NCI-H2107 treated with DMSO at 0.1 percent for 48 hours (cell line): ENCODE data around the gene WDR7.

Experiments used
- DNase-seq: peaks from one replicate; lab custom pipeline; 2025; ENCODE audit not compliant: unreplicated experiment; lab: John Stamatoyannopoulos, UW

Gene WDR7

DNA sequence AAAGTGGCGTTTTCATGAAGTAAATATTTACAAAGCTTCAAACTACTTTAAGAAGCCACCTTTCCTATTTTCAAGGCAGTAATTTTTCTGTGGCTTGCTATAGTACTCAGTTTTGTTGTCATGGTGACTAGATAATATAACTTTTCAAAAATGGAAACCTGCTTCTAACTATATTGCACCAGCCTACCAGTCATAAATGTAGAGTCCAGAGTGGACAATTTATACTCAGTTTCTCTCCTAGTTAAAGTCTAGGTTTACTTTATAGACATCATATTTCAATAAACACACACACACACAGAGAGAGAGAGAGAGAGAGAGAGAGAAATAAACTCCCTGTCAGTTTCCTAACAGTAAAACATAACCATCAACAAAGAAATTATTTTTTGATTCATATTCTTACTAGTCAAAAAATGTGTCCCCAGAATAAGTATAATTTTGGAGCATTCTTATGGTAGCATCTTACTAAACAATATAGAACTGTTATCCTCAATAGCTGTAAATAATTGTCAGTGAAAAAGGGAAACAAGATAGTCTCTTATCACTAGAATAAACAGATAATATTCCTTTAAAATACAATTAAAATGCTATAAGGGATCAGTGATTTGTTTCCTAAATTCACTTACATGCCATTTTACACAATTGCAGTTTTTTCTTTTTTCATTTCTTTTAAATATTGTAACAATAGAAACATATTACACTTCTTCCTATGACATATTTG lies 332.3 kb downstream of the WDR7 start:
- DNase-seq = no peak

DNA sequence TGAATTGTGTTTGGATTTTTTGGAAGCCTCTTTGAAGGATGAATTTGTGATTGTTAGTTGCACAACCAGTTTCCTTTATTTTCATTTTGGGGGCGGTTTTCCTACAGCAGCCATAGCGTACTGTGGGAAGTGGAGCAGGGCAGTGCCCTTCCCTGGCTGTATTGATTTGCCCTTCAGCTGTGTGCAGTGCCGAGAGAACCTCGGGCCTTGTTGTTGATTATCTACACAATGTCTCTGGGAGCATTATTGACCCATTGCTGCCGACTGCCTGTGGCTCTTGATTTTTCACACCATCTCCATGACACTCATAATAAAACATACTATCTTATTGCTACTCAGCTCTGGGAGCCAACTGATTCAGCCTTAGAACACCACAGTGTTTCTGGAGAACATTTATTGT lies 333.6 kb downstream of the WDR7 start:
- no peak for DNase-seq

- peak; percentile 78 for DNase-seq
Measured at GRCh38 chr18:56986829-56987228, 335.7 kb downstream of the WDR7 start.

GRCh38 chr18:56987236-56987635 lies 336.1 kb downstream of the WDR7 start:
- DNase-seq = no peak

- no peak for DNase-seq
Measured at GRCh38 chr18:56988022-56988421, 336.9 kb downstream of the WDR7 start.

DNA sequence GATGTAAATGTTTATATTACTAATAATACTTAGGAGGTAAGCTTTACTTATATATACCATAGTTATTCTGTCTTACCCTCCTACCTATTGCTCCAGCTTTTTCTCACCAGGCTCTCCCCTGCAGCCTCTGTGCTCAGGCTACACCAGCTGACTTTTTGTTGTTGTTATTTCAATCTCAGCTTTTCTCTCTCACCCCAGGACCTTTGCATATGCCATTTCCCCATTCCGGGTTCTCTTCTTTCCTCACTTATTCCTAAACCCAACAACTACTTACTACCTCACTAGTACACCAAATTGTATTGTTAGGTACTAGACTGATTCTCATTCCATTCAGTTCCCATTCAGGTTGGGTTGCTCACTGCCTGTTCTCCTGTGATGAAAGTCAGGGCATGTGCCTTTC lies 339.5 kb downstream of the WDR7 start:
- DNase-seq = no peak

- peak; percentile 34 for DNase-seq
Measured at GRCh38 chr18:56992777-56993176, 341.6 kb downstream of the WDR7 start.

- no peak for DNase-seq
Measured at GRCh38 chr18:56995579-56996188, 344.5 kb downstream of the WDR7 start.

DNA sequence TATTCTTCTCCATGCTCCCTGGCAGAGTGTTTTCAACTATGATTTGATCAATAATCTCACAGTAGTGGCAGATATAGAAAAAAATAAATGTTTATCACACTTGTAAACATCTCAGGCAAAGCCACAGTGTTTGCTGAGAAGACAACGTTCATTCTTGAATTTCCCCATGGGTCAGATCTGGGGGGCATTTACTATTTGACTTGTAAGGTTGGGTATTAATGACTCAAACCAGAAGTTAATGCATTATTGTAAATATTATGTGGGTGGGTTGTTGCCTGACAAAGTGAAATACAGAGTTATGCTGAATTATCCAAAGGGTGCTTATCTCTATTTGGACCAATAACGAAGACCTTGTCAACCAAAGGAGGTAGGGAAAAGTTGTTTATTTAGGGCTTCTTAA lies 346.0 kb downstream of the WDR7 start:
- no peak for DNase-seq

GRCh38 chr18:56999823-57000222 lies 348.7 kb downstream of the WDR7 start:
- no peak for DNase-seq

- DNase-seq = peak; percentile 74
Measured at GRCh38 chr18:57002627-57003026, 351.5 kb downstream of the WDR7 start.

DNA sequence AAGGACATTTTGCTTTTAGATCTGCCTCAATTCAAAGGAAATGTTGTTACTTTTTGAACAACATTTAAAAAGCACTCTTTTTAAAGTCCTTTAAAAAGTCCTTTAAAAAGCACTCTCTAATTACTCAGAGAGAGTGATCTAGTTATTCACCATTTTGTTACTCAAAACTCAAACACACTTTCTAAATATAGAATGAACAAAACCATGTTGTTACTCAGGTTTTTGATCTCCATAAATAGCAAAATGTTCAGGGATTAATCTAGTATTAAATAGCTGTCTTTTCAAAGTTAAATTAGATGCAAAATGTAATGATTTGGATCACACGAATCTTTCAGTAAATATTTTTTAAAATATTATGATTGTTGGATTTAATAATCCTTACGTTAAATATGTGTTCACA lies 352.2 kb downstream of the WDR7 start:
- no peak for DNase-seq

GRCh38 chr18:57004366-57005121 lies 353.4 kb downstream of the WDR7 start:
- DNase-seq = peak; percentile 92

- DNase-seq = no peak
Measured at GRCh38 chr18:57008001-57008686, 357.0 kb downstream of the WDR7 start.

DNA sequence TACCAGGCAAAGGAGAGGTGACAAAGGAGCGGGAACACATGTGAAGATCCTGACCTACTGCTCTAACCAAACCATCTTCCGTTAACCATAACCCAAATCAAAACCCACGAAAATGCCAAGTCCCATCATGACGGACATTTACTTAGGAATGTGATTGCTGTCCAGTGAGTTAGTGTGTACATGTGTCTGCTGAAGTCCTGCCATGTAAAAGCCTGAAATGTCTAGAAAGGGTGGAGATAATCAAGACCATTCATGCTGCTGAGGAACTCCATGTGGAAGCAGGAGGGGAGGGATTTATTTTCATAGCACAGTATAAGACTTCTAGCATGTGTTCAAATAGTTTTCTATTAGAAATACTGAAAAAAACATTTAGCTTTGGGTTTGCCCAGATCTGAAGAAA lies 358.7 kb downstream of the WDR7 start:
- DNase-seq = no peak

DNA sequence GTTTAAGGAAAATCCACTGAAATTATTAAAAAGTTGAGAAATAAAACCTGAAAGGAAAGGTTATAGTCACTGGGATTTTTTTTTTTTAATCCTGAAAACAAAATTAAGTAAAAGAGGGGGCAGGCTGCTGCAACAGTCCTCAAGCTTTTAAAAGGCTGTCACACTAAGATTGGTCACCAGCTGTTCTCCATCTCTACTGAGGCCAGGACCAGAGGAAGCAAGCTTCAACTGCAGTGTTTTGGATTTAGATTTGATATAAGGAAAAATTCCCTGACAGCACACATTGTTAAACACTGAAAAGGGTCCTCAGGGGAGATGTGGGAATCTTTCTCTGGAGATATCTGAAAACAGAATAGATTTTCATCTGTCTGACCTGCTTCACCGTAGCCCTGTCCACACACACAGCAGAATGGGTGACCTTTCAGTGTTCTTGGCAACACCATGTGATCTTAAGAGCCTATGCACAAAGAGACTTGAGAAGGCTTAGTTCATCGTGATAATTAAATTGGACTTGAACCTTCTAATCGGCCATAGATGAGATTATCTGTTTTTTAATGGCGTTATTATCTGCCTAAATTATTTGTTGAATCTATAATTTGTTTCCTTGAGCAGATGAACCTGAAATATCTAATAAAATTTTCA lies 363.7 kb downstream of the WDR7 start:
- no peak for DNase-seq

GRCh38 chr18:57015451-57015850 lies 364.3 kb downstream of the WDR7 start:
- DNase-seq = peak; percentile 21

DNA sequence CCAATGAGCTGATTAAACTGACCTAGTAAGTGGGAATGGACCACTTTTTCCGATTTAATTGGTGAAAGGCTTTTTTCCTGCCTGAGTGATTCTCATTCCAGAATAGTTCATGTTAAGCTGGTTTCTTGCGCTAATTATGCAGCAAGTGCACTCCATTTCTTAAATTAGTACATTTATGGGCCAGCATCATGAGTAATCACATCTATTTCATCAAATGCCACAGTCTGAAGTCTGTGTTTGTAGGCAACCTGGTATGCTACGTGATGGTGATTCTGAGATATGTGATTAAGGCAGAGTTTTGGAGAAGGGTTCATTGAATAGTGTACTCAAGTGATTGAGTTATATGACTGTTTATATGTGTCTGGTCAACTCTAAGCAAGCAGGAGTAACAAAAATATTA lies 367.7 kb downstream of the WDR7 start:
- DNase-seq = no peak

DNA sequence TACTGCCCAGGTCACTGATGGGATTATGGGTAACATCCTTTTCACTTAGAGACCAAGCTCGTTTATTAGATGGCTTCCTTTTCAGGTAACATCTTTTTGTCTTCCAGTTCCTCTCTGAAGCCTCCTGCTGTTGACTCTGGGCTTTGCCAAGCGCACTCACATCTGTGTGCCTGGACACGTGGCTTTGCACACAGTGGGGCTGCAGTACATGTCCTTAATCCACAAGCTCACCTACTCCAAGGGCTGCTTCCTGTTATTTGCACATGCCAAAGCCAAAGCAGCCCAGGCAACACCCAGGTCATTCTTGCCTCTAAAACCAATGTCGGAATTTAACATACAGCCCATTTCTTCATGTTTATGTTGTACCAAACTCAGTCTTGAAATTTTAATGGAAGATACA lies 371.6 kb downstream of the WDR7 start:
- no peak for DNase-seq

- no peak for DNase-seq
Measured at GRCh38 chr18:57023275-57023882, 372.2 kb downstream of the WDR7 start.

DNA sequence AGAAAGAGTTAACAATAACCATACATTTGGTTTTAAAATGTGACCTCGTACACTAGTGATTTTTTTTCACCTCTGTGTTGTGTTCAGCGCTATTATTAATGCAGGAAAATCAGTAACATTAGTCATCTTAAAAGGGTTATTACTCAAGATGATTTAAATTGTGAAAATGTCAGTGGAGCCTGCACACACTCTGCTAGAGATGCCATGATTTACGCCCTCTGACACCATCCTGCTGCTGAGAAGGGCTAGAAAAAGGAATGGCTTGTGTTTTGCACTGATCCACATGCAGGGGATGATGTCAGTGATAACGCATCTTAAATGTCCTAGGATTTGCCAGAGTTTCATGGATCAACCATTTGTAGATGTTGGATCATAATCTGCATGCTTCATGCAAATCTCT lies 374.4 kb downstream of the WDR7 start:
- DNase-seq = no peak
